ENCODE data around the gene WDFY4. TPM values are rescaled to one million over a fixed set of nuclear protein-coding genes. Genes with fewer than 3 reads are reported as not detected.

Gene WDFY4
- total RNA-seq, 1 experiment from 2014 or later: not detected

GRCh38 chr10:48968036-48968435, 283.4 kb downstream of the WDFY4 start:
- H2BK12ac ChIP-seq (ENCODE audit: insufficient read length, low read depth, low read length): no peak overlapping the region
- no peaks in the 10 kb centered on the region for H3K9me3 ChIP-seq (ENCODE audit: control insufficient read depth, low read depth, low read length)
- DNase-seq: no peak
- no peak overlapping the region for H3K56ac ChIP-seq (ENCODE audit: insufficient read length, low read depth, low read length)
- Mint-ChIP-seq H3K27ac (no peak overlapping the region), H3K27me3 (ENCODE audit: low read depth) (peaks cover 7% of the 10 kb centered on the region), H3K36me3 (ENCODE audit: insufficient read depth in 1 of 3, low read depth in 3 of 3) (no peaks in the 10 kb centered on the region; a peak in 1 of 7 replicates), H3K9me3 (no peaks in the 10 kb centered on the region), H3K4me3 (no peak overlapping the region), H3K4me1 (no peaks in the 10 kb centered on the region)
- no peak overlapping the region for H3K18ac ChIP-seq (ENCODE audit: insufficient read length, low read depth, low read length)
- no peaks in the 10 kb centered on the region for H3K4me1 ChIP-seq (ENCODE audit: insufficient read depth, low read length)
- no peak overlapping the region for H2BK120ac ChIP-seq (ENCODE audit: low read depth, low read length, poor library complexity, severe bottlenecking)
- H4K20me1 ChIP-seq (ENCODE audit: control insufficient read depth, insufficient read depth, insufficient read length): no peaks in the 10 kb centered on the region
- H3K79me1 ChIP-seq (ENCODE audit: insufficient read depth, low read depth, low read length, poor library complexity, severe bottlenecking): no peaks in the 10 kb centered on the region
- TF ChIP-seq CTCF (conservative IDR thresholded peaks at IDR 0.05): no peak
- H3K27me3 ChIP-seq (ENCODE audit: insufficient read depth, low read length): no peaks in the 10 kb centered on the region
- no peak overlapping the region; the same call in 1 of the 2 replicates for H3K14ac ChIP-seq (ENCODE audit: insufficient read depth, low read length)
- H2AFZ ChIP-seq (ENCODE audit: low read length): no peak overlapping the region
- no peak overlapping the region for H4K5ac ChIP-seq (ENCODE audit: insufficient read length, low read depth, low read length)
- no peak overlapping the region for H2AK5ac ChIP-seq (ENCODE audit: insufficient read length, low read length)
- H2BK15ac ChIP-seq (ENCODE audit: low read depth, low read length): no peak overlapping the region
- no peak overlapping the region for H3K4me2 ChIP-seq (ENCODE audit: insufficient read depth, insufficient read length, low read length)
- H3K23me2 ChIP-seq (ENCODE audit: insufficient read length, low read depth, low read length, poor library complexity, severe bottlenecking): no peaks in the 10 kb centered on the region
- no peaks in the 10 kb centered on the region for H3K79me2 ChIP-seq (ENCODE audit: insufficient read depth, low read length)
- no peak overlapping the region for H3K9ac ChIP-seq (ENCODE audit: extremely low read depth, insufficient read length, low read length)
- no peak overlapping the region for H3T11ph ChIP-seq (ENCODE audit: low read length)
- no peak overlapping the region for H3K27ac ChIP-seq (ENCODE audit: insufficient read length, low read depth, low read length)
- H3K23ac ChIP-seq (ENCODE audit: insufficient read length, low read depth, low read length): no peak overlapping the region
- H4K8ac ChIP-seq (replicated peaks; ENCODE audit: insufficient read length, low read depth, low read length): no peak overlapping the region
- H3K4ac ChIP-seq (ENCODE audit: low read depth, low read length): no peak overlapping the region
- H2BK5ac ChIP-seq (ENCODE audit: insufficient read length, low read length): no peak overlapping the region
- no peak overlapping the region for H2BK20ac ChIP-seq (ENCODE audit: low read depth, low read length, poor library complexity, severe bottlenecking)
- no CpG with 5 or more reads among the region's 3 CpGs for whole genome bisulfite sequencing (ENCODE audit: extremely low coverage, insufficient read length, low lambda C conversion rate)
- no peak overlapping the region for H4K91ac ChIP-seq (ENCODE audit: insufficient read length, low read depth, low read length)

All from H9 (cell line).